HG03103 (cell line): ENCODE results near the gene CPE.

ENCODE experiments used
- ATAC-seq: cut with Tn5 transposase; IDR thresholded peaks from one replicate; pipeline ENCODE4 v1.9.1; 2021; ENCODE audit warnings: low read depth; ENCODE audit not compliant: unreplicated experiment

Gene CPE

DNA sequence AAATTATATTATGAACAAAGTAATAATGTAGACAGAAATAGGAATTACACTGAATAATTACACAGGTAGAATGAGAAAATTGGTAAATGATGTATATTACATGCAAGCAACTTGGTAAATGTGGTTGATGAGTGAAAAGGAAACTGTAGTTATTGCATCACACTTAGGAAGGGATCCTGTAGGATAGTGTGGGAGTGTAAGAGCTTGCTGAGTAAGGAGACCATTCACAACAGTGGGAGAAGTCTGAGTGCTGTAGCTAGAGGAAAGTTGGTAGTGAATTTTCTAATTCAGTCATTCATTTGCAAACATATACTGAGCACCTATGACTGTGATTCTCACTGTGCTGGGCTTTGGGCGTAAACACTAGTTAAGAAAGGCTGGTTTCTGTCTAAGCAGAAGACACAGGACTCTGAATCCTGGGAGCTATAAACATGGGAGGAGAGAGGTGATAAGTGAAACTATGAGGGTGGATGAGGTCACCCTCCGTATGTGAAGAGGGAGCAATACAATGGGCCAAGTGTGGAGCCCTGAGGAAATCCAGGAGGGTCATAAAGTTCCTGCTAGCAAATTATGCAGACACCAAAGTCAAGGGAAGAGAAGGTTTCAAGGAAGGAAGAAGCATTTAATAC is 14.2 kb upstream of the CPE start:
- ATAC-seq: no peak

DNA sequence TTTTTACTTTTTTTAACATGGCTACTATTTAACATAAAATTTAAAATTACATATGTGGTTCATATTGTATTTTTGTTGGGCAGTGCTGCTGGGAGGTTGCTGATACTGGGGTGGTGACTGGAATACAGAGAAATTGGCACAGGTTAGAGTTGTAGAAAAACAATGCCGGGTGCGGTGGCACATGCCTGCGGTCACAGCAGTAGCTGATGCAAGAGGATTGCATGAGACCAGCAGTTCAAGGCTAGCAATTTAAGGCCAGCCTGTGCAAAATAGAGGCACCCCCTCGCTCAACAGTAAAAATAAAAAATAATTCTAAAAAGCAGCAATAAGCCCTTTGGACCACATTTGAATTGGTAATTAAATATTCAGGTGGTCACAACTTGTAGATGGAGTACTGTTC is 11.8 kb upstream of the CPE start:
- no peak for ATAC-seq

DNA sequence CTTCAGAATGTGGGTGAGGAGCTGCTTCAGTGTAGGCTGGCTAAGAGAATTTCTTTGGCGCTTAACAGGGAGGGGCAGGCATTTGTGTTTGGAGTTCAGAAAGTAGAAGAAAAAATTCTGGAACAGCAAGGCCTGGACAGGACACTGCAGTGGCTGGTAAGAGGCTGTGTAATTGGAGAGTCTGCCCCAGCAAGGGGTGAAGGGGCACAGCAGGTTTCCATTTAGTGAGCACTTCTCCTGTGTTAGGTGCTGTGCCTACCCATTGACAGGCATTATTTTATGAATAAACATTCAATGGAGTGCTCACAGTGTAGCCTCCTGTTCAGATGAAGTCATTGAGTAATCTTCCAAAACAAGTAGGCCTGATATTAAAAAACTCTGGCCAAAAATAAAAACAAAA is 10.7 kb upstream of the CPE start:
- no peak for ATAC-seq

- ATAC-seq: no peak
Measured at GRCh38 chr4:165368567-165368966, 10.2 kb upstream of the CPE start.

DNA sequence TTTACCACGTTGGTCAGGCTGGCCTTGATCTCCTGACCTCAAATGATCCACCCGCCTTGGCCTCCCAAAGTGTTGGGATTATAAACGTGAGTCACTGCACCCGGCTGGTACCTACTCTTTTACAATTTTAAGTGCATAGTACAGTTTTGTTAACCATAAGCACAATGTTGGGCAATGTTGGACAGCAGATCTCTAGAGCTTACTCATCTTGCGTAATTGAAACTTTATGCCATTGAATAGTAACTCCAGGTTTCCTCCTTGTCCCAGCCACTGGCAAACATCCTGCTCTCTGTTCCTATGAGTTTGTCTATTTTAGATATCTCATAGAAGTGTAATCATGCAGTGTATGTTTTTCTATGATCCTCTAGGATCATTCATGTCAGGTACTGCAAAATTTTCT is 9.3 kb upstream of the CPE start:
- ATAC-seq: no peak

DNA sequence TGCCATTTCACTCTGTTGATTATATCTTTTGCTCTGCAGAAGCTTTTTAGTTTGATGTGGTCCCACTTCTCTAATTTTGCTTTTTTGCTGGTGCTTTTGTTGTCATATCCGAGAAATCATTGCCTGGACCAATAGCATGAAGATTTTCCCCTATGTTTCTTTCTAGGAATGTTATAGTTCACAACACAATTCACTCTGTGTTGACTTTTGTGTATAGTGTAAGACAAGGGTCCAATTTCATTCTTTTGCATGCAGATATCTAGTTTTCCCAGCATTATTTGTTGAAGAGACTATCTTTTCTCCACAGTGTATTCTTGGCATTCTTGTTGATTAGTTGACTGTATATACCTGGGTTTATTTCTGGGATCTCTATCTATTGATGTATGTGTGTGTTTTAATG is 8.3 kb upstream of the CPE start:
- no peak for ATAC-seq

- no peak for ATAC-seq
Measured at GRCh38 chr4:165375465-165375864, 3.3 kb upstream of the CPE start.

GRCh38 chr4:165378398-165378744 is 437 bp upstream of the CPE start:
- no peak for ATAC-seq

DNA sequence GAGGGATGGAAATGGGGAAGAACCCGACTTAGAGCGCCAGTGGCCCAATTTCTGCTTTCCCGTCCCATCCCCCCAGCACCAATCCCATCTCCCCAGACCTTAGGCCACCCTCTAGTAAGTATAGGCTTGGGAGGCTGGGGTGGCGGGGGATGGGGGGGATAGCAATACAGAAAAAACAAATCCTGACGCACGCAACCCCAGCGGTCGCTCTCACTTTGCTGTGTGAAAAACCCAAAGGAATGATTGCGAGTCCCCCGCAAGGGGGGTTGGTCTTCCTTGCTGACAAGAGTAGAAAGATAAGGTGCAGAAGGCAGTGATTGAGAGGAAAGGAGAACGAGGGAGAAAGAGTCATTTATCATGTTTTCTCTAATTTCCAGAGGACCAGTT is 863 bp downstream of the CPE start:
- ATAC-seq: no peak

DNA sequence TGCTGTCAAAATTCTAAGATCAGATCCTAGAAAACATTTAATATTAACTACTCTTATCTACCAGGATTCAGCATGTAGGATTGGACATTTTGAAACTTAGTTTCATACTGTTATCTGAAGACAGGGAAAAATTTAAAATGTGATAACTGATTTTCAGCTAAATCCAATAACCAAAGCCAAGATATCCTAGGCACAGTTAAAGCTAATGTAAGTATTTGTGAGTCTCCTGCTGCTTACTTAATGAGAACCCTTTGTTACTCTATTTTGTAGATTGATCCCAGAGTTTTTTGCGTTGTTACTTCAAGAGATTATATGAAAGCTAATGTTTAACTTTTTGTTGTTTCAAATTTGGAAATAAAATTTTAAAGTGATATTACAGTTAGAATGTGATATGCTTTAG is 2.0 kb downstream of the CPE start:
- ATAC-seq: no peak

DNA sequence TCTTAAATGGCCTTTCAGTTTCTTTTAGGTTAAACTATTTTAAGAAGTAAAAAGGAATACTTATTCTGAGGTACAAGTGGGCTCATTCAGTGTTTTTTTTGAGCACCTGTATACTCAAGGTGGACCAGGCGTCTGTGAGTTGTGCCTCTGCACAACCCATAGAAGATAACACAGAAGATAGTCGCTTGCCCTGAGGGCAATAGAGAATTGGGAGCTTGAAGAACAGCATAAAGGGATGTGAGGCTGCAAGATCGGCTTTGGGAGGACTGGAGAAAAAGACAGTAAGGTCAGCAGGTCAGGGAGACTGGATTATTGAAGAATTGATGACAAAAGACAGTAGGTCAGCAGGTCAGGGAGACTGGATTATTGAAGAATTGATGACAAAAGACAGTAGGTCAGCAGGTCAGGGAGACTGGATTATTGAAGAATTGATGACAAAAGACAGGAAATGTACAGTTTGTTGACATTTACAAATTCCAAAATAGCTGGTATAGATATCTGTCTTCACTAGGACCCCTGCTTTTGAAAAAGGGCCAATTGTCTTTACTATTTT is 3.1 kb downstream of the CPE start:
- no peak for ATAC-seq

GRCh38 chr4:165382640-165383039 is 3.8 kb downstream of the CPE start:
- ATAC-seq: no peak

- ATAC-seq: no peak
Measured at GRCh38 chr4:165383591-165384073, 4.8 kb downstream of the CPE start.

GRCh38 chr4:165384186-165384585 is 5.4 kb downstream of the CPE start:
- no peak for ATAC-seq

GRCh38 chr4:165384598-165384997 is 5.8 kb downstream of the CPE start:
- ATAC-seq: no peak

- no peak for ATAC-seq
Measured at GRCh38 chr4:165385126-165385525, 6.3 kb downstream of the CPE start.

GRCh38 chr4:165386328-165386727 is 7.5 kb downstream of the CPE start:
- ATAC-seq: no peak

DNA sequence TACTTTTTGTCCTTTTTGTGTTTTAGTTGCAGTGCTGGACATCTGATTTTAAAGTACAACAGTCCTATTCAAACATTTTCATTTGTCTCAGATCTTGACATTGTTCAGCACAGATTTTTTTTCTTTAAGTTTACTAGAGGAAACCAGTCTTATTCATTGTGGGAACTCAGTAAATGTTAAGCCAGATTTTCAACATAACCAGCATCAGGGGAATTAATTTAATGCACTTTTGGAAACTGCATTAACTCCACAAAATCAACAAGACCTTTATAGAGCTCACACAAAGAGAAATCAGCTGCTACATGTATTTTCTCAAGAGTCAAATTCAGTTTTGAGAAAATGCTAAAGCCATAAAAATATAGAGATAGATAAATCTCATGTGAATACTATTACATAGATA is 9.9 kb downstream of the CPE start:
- ATAC-seq: no peak

GRCh38 chr4:165393051-165393450 is 14.2 kb downstream of the CPE start:
- ATAC-seq: no peak

DNA sequence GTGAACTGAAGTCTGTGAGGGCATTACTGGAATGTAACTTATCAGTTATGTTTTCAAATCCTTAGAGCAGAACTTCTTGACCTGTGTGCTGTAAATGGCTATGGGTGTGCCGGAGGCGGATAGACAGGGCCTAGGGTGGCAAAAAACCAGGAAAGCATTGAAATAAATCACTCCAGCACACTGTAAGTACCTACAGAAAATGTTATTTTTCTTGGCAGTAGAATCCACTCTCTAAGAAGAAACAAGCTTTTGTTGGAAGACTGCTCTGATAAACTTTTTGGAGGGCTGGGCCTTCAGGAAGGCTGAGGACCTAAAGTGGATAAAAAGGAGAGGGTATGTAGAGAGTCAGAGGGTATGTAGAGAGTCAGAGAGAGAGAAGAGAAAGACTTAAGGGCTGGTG is 14.9 kb downstream of the CPE start:
- ATAC-seq: no peak

- no peak for ATAC-seq
Measured at GRCh38 chr4:165394275-165394674, 15.5 kb downstream of the CPE start.

DNA sequence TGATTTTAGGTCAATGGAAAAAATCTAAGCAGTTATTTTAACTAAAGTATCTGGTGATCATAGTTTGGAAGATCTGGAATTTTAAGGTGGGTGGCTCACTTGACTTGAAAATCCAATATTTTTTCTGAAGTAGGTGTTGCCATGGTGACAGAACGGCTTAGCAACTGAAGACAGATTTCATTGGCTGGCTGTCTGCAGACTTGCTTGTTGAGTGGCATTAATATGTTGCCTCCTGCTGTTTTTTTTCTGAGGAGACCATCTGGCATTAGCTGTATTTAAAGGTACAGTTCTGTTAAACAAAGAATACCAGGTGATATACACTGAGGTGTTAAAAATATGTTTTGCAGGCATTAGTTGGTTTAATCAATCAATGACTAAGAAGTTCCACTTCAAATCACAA is 19.8 kb downstream of the CPE start:
- ATAC-seq: no peak

DNA sequence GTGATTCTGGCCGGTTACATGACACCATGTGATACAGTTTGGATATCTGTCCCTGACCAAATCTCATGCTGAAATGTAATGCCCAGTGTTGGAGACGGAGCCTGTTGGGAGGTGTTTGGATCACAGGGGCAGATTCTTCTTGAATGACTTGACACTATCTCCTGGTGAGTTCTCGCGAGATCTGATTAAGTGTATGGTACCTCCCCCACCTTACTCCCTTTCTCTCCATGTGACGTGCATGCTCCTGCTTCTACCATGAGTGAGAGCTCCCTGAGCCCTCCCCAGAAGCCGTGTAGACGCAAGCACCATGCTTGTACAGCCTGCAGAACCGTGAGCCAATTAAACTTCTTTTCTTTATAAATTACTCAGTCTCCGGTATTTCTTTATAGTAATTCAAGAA is 23.6 kb downstream of the CPE start:
- no peak for ATAC-seq
